GM23338 (cell line): ENCODE results near the gene XPR1. TPM values are rescaled to one million over a fixed set of nuclear protein-coding genes. Genes with fewer than 3 reads are reported as not detected.

Source experiments
- ATAC-seq: fragments of 200-7000 bp; cut with Tn5 transposase; 3 replicates; pipeline ENCODE4 v1.9.1; 2020
- DNase-seq: peaks from one replicate; pipeline ENCODE4 v3.0.0-alpha.2; 2015; ENCODE audit warnings: low spot score
- H2AFZ ChIP-seq: fragments of 200-600 bp; sonication (generic); 2 replicates; pipeline ENCODE4 v1.8.0; 2016; ENCODE audit warnings: antibody characterized with exemption, mild to moderate bottlenecking, moderate library complexity
- H3F3A ChIP-seq: fragments of 200-600 bp; sonication (generic); replicated peaks from 2 replicates; pipeline ENCODE4 v1.8.0; 2017; ENCODE audit warnings: antibody characterized with exemption, mixed run types, low read depth
- H3K27ac ChIP-seq: fragments of 200-600 bp; sonication (generic); 2 replicates; pipeline ENCODE4 v1.6.1; 2016; ENCODE audit warnings: low read depth
- H3K27me3 ChIP-seq: fragments of 200-600 bp; sonication (generic); 2 replicates; pipeline ENCODE4 v1.8.0; 2016; ENCODE audit warnings: mild to moderate bottlenecking, mixed run types, moderate library complexity; ENCODE audit not compliant: insufficient read depth
- H3K36me3 ChIP-seq: fragments of 200-600 bp; sonication (generic); 2 replicates; pipeline ENCODE4 v1.8.0; 2016; ENCODE audit warnings: mild to moderate bottlenecking; ENCODE audit not compliant: insufficient read depth
- H3K4me1 ChIP-seq: fragments of 200-600 bp; sonication (generic); 2 replicates; pipeline ENCODE4 v1.8.0; 2016; ENCODE audit warnings: mild to moderate bottlenecking, moderate library complexity; ENCODE audit not compliant: insufficient read depth
- H3K4me2 ChIP-seq: fragments of 200-600 bp; sonication (generic); 2 replicates; pipeline ENCODE4 v1.7.1; 2017; ENCODE audit warnings: mixed run types
- H3K4me3 ChIP-seq: fragments of 200-600 bp; sonication (generic); 2 replicates; pipeline ENCODE4 v1.6.1; 2016; ENCODE audit warnings: mixed run types
- H3K79me2 ChIP-seq: fragments of 200-600 bp; sonication (generic); replicated peaks from 2 replicates; pipeline ENCODE4 v1.8.0; 2017; ENCODE audit warnings: mild to moderate bottlenecking; ENCODE audit not compliant: insufficient read depth
- H3K9me2 ChIP-seq: fragments of 200-600 bp; sonication (generic); 2 replicates; pipeline ENCODE4 v1.8.0; 2017; ENCODE audit not compliant: insufficient read depth
- H4K20me1 ChIP-seq: fragments of 200-600 bp; sonication (generic); replicated peaks from 2 replicates; pipeline ENCODE4 v1.8.0; 2017; ENCODE audit warnings: mild to moderate bottlenecking; ENCODE audit not compliant: insufficient read depth
- H3K27ac Mint-ChIP-seq: 2 replicates; pipeline ENCODE4 v1.8.0; 2020; ENCODE audit warnings: inconsistent platforms, mild to moderate bottlenecking, moderate library complexity, mixed read lengths
- H3K27me3 Mint-ChIP-seq: 3 replicates; pipeline ENCODE4 v1.8.0; 2022; ENCODE audit warnings: low read depth, mild to moderate bottlenecking, moderate library complexity, mixed read lengths, inconsistent platforms; ENCODE audit not compliant: insufficient read depth, poor library complexity
- H3K36me3 Mint-ChIP-seq: 3 replicates; pipeline ENCODE4 v1.8.0; 2021; ENCODE audit warnings: low read depth, mild to moderate bottlenecking, inconsistent platforms, moderate library complexity, mixed read lengths
- H3K4me1 Mint-ChIP-seq: 3 replicates; pipeline ENCODE4 v1.8.0; 2020; ENCODE audit warnings: mild to moderate bottlenecking, inconsistent platforms, mixed read lengths
- H3K4me3 Mint-ChIP-seq: 3 replicates; pipeline ENCODE4 v1.8.0; 2021; ENCODE audit warnings: moderate library complexity, mild to moderate bottlenecking, inconsistent platforms, mixed read lengths
- H3K9me3 Mint-ChIP-seq: 3 replicates; pipeline ENCODE4 v1.8.0; 2020; ENCODE audit warnings: moderate library complexity, mild to moderate bottlenecking, inconsistent platforms, mixed read lengths
- CTCF ChIP-seq, 2 experiments: fragments of 200-600 bp in 1 of 2; sonication (generic) in 1 of 2; conservative IDR thresholded peaks; 2 replicates each; pipeline versions ENCODE4 v1.5.1 to v1.6.1; 2016 to 2017; ENCODE audit warnings: antibody characterized with exemption in 2 of 2, low read depth in 2 of 2, mild to moderate bottlenecking in 2 of 2, moderate library complexity in 1 of 2
- EZH2 ChIP-seq: fragments of 200-600 bp; sonication (generic); IDR thresholded peaks from one replicate; pipeline ENCODE4 v1.8.0; 2017; ENCODE audit warnings: antibody characterized with exemption, mild to moderate bottlenecking, low read depth; ENCODE audit not compliant: unreplicated experiment
- EZH2phosphoT487 ChIP-seq: fragments of 200-600 bp; sonication (generic); IDR thresholded peaks from one replicate; pipeline ENCODE4 v1.8.1; 2018; ENCODE audit warnings: antibody characterized with exemption; ENCODE audit not compliant: unreplicated experiment
- JUNB ChIP-seq: IDR thresholded peaks from one replicate; pipeline ENCODE4 v1.6.1; 2016; ENCODE audit warnings: antibody characterized with exemption; ENCODE audit not compliant: unreplicated experiment
- NANOG ChIP-seq: IDR thresholded peaks from 2 replicates; pipeline ENCODE4 v1.6.1; 2016; ENCODE audit warnings: antibody characterized with exemption, borderline replicate concordance
- POLR2AphosphoS5 ChIP-seq: IDR thresholded peaks from 2 replicates; pipeline ENCODE4 v1.6.1; 2016; ENCODE audit warnings: antibody characterized with exemption, low read depth
- REST ChIP-seq: IDR thresholded peaks from one replicate; pipeline ENCODE4 v1.6.1; 2018; ENCODE audit warnings: antibody characterized with exemption; ENCODE audit not compliant: unreplicated experiment
- ZNF331 ChIP-seq: fragments of 250-450 bp; sonication (Bioruptor Pico); IDR thresholded peaks from 2 replicates; pipeline ENCODE4 v1.5.0; 2020; ENCODE audit warnings: low read depth, mild to moderate bottlenecking, moderate library complexity
- ZNF462 ChIP-seq: fragments of 250-450 bp; sonication (Bioruptor Pico); IDR thresholded peaks from 2 replicates; pipeline ENCODE4 v1.5.0; 2020; ENCODE audit warnings: mild to moderate bottlenecking, moderate library complexity
- polyA plus RNA-seq: library from polyadenylated mRNA; unstranded; fragments of >200 nt; fragmentation: Nextera tagmentation; extraction: Ambion mirVana; gene quantifications from 2 replicates; pipeline ENCODE4 v1.2.1, GENCODE V29; 2016
- total RNA-seq: library from RNA; depleted of rRNA; stranded (reverse); fragments of >200 nt; shearing (Covaris generic); gene quantifications from 2 replicates; pipeline ENCODE4 v1.2.3, GENCODE V29; 2014

The XPR1 gene
- total and polyA plus RNA-seq, 2 experiments from 2014 or later = 9.3 to 38.1 TPM

GRCh38 chr1:180777072-180777689, 145.4 kb downstream of the XPR1 start:
- Mint-ChIP-seq H3K9me3 (no peaks in the 10 kb centered on the region), H3K36me3 (no peaks in the 10 kb centered on the region), H3K4me3 (no peak overlapping the region), H3K27me3 (no peaks in the 10 kb centered on the region), H3K4me1 (no peaks in the 10 kb centered on the region), H3K27ac (no peak overlapping the region)
- DNase-seq (no peak), ATAC-seq (no peak)
- H3K27ac ChIP-seq = no peak overlapping the region
- no peaks in the 10 kb centered on the region for H3K27me3 ChIP-seq
- no peaks in the 10 kb centered on the region for H4K20me1 ChIP-seq
- no peak overlapping the region for H3K4me2 ChIP-seq
- H3K9me2 ChIP-seq = no peaks in the 10 kb centered on the region
- TF ChIP-seq ZNF331 (no peak), ZNF462 (CRISPR knock-in tag) (no peak), EZH2phosphoT487 (no peak), EZH2 (no peak), POLR2AphosphoS5 (no peak), REST (no peak), JUNB (no peak), NANOG (no peak), CTCF (conservative IDR thresholded peaks at IDR 0.05; ENCODE audit: low read depth in 2 of 2) (no peak)
- H3K79me2 ChIP-seq = peaks cover 11% of the 10 kb centered on the region
- H3K4me3 ChIP-seq = no peak overlapping the region
- H3K36me3 ChIP-seq = no peaks in the 10 kb centered on the region
- no peaks in the 10 kb centered on the region for H3F3A ChIP-seq
- H2AFZ ChIP-seq = no peak overlapping the region
- H3K4me1 ChIP-seq = no peaks in the 10 kb centered on the region
